HepG2 (cell line): ENCODE data around the gene IL17RB. TPM values are rescaled to one million over a fixed set of nuclear protein-coding genes. Genes with fewer than 3 reads are reported as not detected.
A peak's percentile ranks its signal among the peaks of the same experiment; 100 is the strongest.

Experiments
- ATAC-seq: fragments of 200-7000 bp; cut with Tn5 transposase; 3 replicates; pipeline ENCODE4 v1.9.1; 2020; ENCODE audit warnings: mild to moderate bottlenecking, moderate library complexity
- BruUV-seq: library from RNA; stranded (reverse); fragments of 400-500 nt; replicated peaks from 2 replicates; lab custom pipeline; 2021; lab: Mats Ljungman, UMichigan
- CTCF ChIA-PET: fragments of 300-600 bp; formaldehyde crosslinking; extraction: SDS; loops from one replicate; lab custom pipeline; 2021; ENCODE audit warnings: low total read pairs, inconsistent platforms, low intra/inter-chr PET ratio; lab: Yijun Ruan, JAX
- POLR2A ChIA-PET: fragments of 350-600 bp; sonication (Branson Sonifier 250); formaldehyde crosslinking; loops from one replicate; lab custom pipeline; 2020; ENCODE audit warnings: antibody characterized with exemption, inconsistent platforms; lab: Yijun Ruan, JAX
- DNase-seq: peaks from one replicate; pipeline ENCODE4 v3.0.0-alpha.2; 2015; ENCODE audit warnings: low spot score
- FAIRE-seq: peaks from 3 replicates; lab custom pipeline; 2011; peaks lifted over from hg19 to GRCh38; lab: Jason Lieb, UNC
- H2AFZ ChIP-seq: one replicate; pipeline ENCODE4 v1.6.1; 2011; ENCODE audit warnings: low read length, inconsistent platforms
- H3K27ac ChIP-seq: fragments of 300-600 bp; 3 replicates; pipeline ENCODE4 v1.8.0; 2011; ENCODE audit warnings: mixed run types, mild to moderate bottlenecking, mixed read lengths, low read length, inconsistent platforms; ENCODE audit not compliant: insufficient read depth; ENCODE audit errors: extremely low read length
- H3K27me3 ChIP-seq, 2 experiments: fragments of 200-600 bp in 1 of 2; 2 replicates in 1 of 2; 3 replicates in 1 of 2; pipeline versions ENCODE4 v1.6.0 to v1.8.0; 2011; ENCODE audit warnings: low read length in 2 of 2, mild to moderate bottlenecking in 2 of 2, moderate library complexity in 2 of 2, inconsistent platforms in 1 of 2; ENCODE audit not compliant: insufficient read depth in 2 of 2, control insufficient read depth in 1 of 2
- H3K36me3 ChIP-seq, 2 experiments: fragments of 200-600 bp in 1 of 2; replicated peaks in 1 of 2; 2 replicates in 1 of 2; 3 replicates in 1 of 2; pipeline versions ENCODE4 v1.5.1 to v1.8.0; 2011; ENCODE audit warnings: low read length in 2 of 2, inconsistent platforms in 1 of 2; ENCODE audit not compliant: insufficient read depth in 2 of 2, control insufficient read depth in 1 of 2
- H3K4me1 ChIP-seq: 2 replicates; pipeline ENCODE4 v1.5.1; 2012; ENCODE audit warnings: low read length, inconsistent platforms; ENCODE audit not compliant: insufficient read depth
- H3K4me2 ChIP-seq: 2 replicates; pipeline ENCODE4 v1.6.0; 2011; ENCODE audit warnings: low read depth, low read length, inconsistent platforms
- H3K4me3 ChIP-seq, 3 experiments: fragments of 200-600 bp in 1 of 3; sonication (generic), shearing (Covaris generic) in 1 of 3; replicated peaks in 1 of 3; 2 replicates each; pipeline ENCODE4 v1.5.1; 2011 to 2016; ENCODE audit warnings: low read length in 3 of 3, inconsistent platforms in 2 of 3, low read depth in 2 of 3, mild to moderate bottlenecking in 2 of 3, control low read depth in 1 of 3, mixed read lengths in 1 of 3; ENCODE audit not compliant: insufficient read depth in 1 of 3
- H3K79me2 ChIP-seq: one replicate; pipeline ENCODE4 v1.6.1; 2011; ENCODE audit warnings: low read length, inconsistent platforms; ENCODE audit not compliant: insufficient read depth
- H3K9ac ChIP-seq: 2 replicates; pipeline ENCODE4 v1.6.0; 2011; ENCODE audit warnings: mild to moderate bottlenecking, low read depth, low read length, inconsistent platforms; ENCODE audit not compliant: insufficient read depth
- H3K9me3 ChIP-seq: 2 replicates; pipeline ENCODE4 v1.5.1; 2012; ENCODE audit warnings: mild to moderate bottlenecking, low read length
- H4K20me1 ChIP-seq: 2 replicates; pipeline ENCODE4 v1.6.0; 2011; ENCODE audit warnings: inconsistent platforms, mild to moderate bottlenecking, low read length, moderate library complexity; ENCODE audit not compliant: insufficient read depth
- AGO2 ChIP-seq: fragments of 200-400 bp; formaldehyde crosslinking; optimal IDR thresholded peaks from 2 replicates; pipeline ENCODE3; 2017; ENCODE audit warnings: mild to moderate bottlenecking, low read depth, low read length, moderate library complexity
- HNRNPL ChIP-seq: fragments of 200-400 bp; formaldehyde crosslinking; IDR thresholded peaks from 2 replicates; pipeline ENCODE4 v1.6.1; 2017; ENCODE audit warnings: mild to moderate bottlenecking, low read depth, low read length
- HNRNPLL ChIP-seq: fragments of 200-400 bp; formaldehyde crosslinking; IDR thresholded peaks from 2 replicates; pipeline ENCODE4 v1.6.1; 2017; ENCODE audit warnings: mild to moderate bottlenecking, low read depth, low read length; ENCODE audit not compliant: poor library complexity, severe bottlenecking
- JARID2 ChIP-seq: sonication (generic); formaldehyde crosslinking; IDR thresholded peaks from 2 replicates; pipeline ENCODE4 v1.8.1; 2023; ENCODE audit warnings: missing genetic modification reagents, inconsistent platforms; ENCODE audit not compliant: insufficient replicate concordance
- MTA1 ChIP-seq: sonication (generic); formaldehyde crosslinking; IDR thresholded peaks from 2 replicates; pipeline ENCODE4 v1.4.0; 2020; ENCODE audit warnings: missing genetic modification reagents, mild to moderate bottlenecking, borderline replicate concordance
- NCOA1 ChIP-seq: sonication (generic); formaldehyde crosslinking; IDR thresholded peaks from 2 replicates; pipeline ENCODE4 v1.9.0; 2021; ENCODE audit warnings: missing genetic modification reagents
- NRL ChIP-seq: sonication (generic); formaldehyde crosslinking; IDR thresholded peaks from 2 replicates; pipeline ENCODE4 v1.5.0; 2020; ENCODE audit warnings: missing genetic modification reagents, mild to moderate bottlenecking, moderate library complexity, borderline replicate concordance
- POLR2G ChIP-seq: fragments of 200-400 bp; formaldehyde crosslinking; IDR thresholded peaks from 2 replicates; pipeline ENCODE4 v1.6.1; 2018; ENCODE audit warnings: mild to moderate bottlenecking, low read depth, low read length, moderate library complexity
- SOX6 ChIP-seq, 2 experiments: fragments of 450-650 bp in 1 of 2; sonication (generic) in 1 of 2; formaldehyde crosslinking in 1 of 2; IDR thresholded peaks; 2 replicates each; pipeline versions ENCODE4 v1.4.0 to v1.6.1; 2017 to 2020; ENCODE audit warnings: antibody characterized with exemption in 1 of 2, mild to moderate bottlenecking in 1 of 2, missing genetic modification reagents in 1 of 2
- TBX3 ChIP-seq: fragments of 450-650 bp; IDR thresholded peaks from 2 replicates; pipeline ENCODE4 v1.6.1; 2017; ENCODE audit warnings: antibody characterized with exemption, mild to moderate bottlenecking, inconsistent platforms, borderline replicate concordance
- TCF7L2 ChIP-seq: IDR thresholded peaks from 2 replicates; pipeline ENCODE4 v1.6.1; 2011; ENCODE audit warnings: mild to moderate bottlenecking, low read depth, low read length, moderate library complexity
- TOPORS ChIP-seq: sonication (generic); formaldehyde crosslinking; IDR thresholded peaks from 2 replicates; pipeline ENCODE4 v1.8.0; 2023; ENCODE audit warnings: mild to moderate bottlenecking, missing genetic modification reagents
- ZBTB42 ChIP-seq: sonication (generic); formaldehyde crosslinking; IDR thresholded peaks from 2 replicates; pipeline ENCODE4 v1.5.0; 2020; ENCODE audit warnings: mild to moderate bottlenecking, missing genetic modification reagents
- ZNF253 ChIP-seq: sonication (generic); formaldehyde crosslinking; IDR thresholded peaks from 2 replicates; pipeline ENCODE4 v1.8.0; 2022; ENCODE audit warnings: mild to moderate bottlenecking, missing genetic modification reagents, borderline replicate concordance
- ZNF274 ChIP-seq: sonication (generic); formaldehyde crosslinking; IDR thresholded peaks from 2 replicates; pipeline ENCODE4 v1.5.1; 2020; ENCODE audit warnings: mild to moderate bottlenecking, missing genetic modification reagents
- ZNF644 ChIP-seq: IDR thresholded peaks from 2 replicates; pipeline ENCODE4 v1.6.1; 2016; ENCODE audit warnings: low read depth
- WGBS: methylation state at CpG from one replicate; pipeline ENCODE4 v1.1.6; 2017; ENCODE audit warnings: low lambda C conversion rate; 5-methylcytosine and 5-hydroxymethylcytosine counted together
- in situ Hi-C: cut with HindIII; loops from 2 replicates; pipeline ENCODE4 v1.10.0; 2017; ENCODE audit warnings: low pct_unique_long_range_greater_than_20kb; ENCODE audit not compliant: extremely low pct_ligation_motif_present
- intact Hi-C: fragments of 100-400 bp; cut with micrococcal nuclease; formaldehyde crosslinking; loops from one replicate; pipeline ENCODE4 v1.10.0; 2022; ENCODE audit not compliant: unreplicated experiment
- polyA plus RNA-seq, 8 experiments: library from polyadenylated mRNA; depleted of rRNA in 3 of 8; stranded (reverse) in 7 of 8; unstranded in 1 of 8; fragments of >200 nt; fragmentation: Illumina TruSeq in 4 of 8; extraction: Trizol in 4 of 8; gene quantifications; 2 replicates each; pipeline versions ENCODE4 v1.2.1 to v1.2.3, GENCODE V29; 2011 to 2016; ENCODE audit warnings: low read depth in 4 of 8, missing spikeins in 1 of 8, mixed read lengths in 1 of 8; ENCODE audit not compliant: insufficient read depth in 1 of 8
- total RNA-seq, 5 experiments: library from RNA; depleted of rRNA; stranded (reverse); fragments of >200 nt; fragmentation: Illumina TruSeq; extraction: Trizol; gene quantifications; 2 replicates each; pipeline ENCODE4 v1.2.3, GENCODE V29; 2016; ENCODE audit warnings: low read depth in 1 of 5
- TF ChIP-seq, protein P1 (sequence below): sonication (generic); formaldehyde crosslinking; conservative IDR thresholded peaks from 2 replicates; pipeline ENCODE4 v1.4.0; 2020; ENCODE audit warnings: missing genetic modification reagents

IL17RB gene
- total and polyA plus RNA-seq, 2 of the 13 experiments (the other 11 are each of a cell fraction or from before 2014, with no cell fraction given): 130 to 190 TPM

DNA sequence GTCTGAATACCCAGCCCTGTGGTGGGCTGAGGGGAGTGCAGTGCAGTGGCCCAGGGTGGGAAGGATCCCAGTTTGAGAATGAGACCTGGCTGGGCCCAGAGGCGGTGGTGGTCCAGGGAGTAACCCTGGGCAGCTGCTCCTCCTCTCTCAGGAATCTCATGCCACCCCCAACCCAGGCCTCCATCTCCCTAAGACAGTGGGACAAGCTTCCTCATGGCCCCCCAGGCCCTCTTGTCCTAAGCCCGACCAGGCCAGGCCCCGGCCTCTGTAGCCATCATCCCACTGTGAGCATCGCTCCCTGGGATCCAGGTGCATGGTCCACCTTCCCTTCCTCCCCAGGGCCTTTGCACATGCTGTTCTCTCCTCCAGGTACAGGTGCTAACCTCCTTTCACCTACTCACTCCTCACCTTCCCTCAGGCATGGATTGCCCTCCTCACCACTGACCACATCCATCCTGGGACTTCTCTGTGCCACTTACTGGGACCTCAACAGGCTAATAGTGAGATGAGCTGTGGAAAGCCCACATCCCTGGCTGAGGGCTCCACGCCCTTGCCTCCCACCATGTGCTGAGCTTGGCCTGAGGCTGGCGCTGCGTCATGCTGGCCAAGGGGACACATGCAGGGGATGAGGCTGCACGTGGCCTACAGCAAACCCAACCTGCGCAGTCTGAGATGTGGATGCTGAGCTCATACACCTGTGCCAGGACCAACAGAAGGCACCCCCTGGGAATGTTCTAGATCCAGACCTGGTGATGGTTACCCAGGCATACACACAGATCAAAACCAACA, 10.1 kb upstream of the IL17RB start (continued):
- TF ChIP-seq MTA1 (peak; percentile 53; the same call in 1 of the 2 replicates), ZNF253 (0 out of 2 replicates have a peak, but pooled peaks have one; percentile 51), POLR2G (peak; percentile 2; the same call in 1 of the 2 replicates), SOX6 (IDR thresholded peaks at IDR 0.05) (no peak), SOX6 (CRISPR knock-in tag; IDR thresholded peaks at IDR 0.05) (no peak)

DNA sequence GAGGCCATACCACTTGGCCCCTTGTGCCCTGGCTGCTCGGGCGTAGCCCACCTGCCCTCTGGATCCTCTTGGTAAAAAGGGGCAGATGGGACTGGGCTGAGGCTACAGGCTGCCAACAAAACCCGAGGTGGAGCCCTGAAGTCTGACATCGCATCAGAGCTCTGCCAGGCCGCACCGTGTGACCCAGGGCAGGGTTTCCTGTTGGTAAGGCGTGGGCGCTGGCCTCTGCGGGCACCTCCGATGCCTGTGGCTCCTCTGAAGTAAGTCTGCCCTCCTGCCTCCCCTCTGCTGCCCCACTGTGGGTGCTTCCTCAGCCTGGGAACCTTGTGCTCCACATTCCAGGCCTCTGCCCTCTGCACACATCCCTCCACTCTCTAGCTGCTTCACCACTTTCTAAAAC, 9.0 kb upstream of the IL17RB start:
- ChIA-PET POLR2A (interaction anchor here (1.5 to 2.1 kb wide), 2 partner anchors 8 to 20 kb away, joined by 6 to 7 read pairs; no protein-coding TSS in a partner anchor), CTCF (no interaction called here)
- Histone ChIP-seq H3K4me3 (no peak overlapping the region; a peak in 1 of 6 replicates), H3K27ac (no peak overlapping the region), H3K27me3 (no peaks in the 10 kb centered on the region), H3K9me3 (no peaks in the 10 kb centered on the region), H3K4me2 (no peak overlapping the region), H3K9ac (no peak overlapping the region), H3K4me1 (peaks cover 94% of the 10 kb centered on the region), H3K79me2 (peaks cover 95% of the 10 kb centered on the region), H2AFZ (no peak overlapping the region), H3K36me3 (peaks cover 39 to 64% of the 10 kb centered on the region in 2 experiments), H4K20me1 (peaks cover 28% of the 10 kb centered on the region)
- 98% methylated on average over 9 of the region's 10 CpGs for WGBS
- FAIRE-seq: no peak
- TF ChIP-seq ZNF274 (no peak), AGO2 (peak; percentile 74), HNRNPL (0 out of 2 replicates have a peak, but pooled peaks have one; percentile 55), JARID2 (CRISPR knock-in tag) (no peak), NCOA1 (CRISPR knock-in tag) (no peak), ZNF644 (CRISPR knock-in tag) (no peak), TBX3 (no peak), NRL (0 out of 2 replicates have a peak, but pooled peaks have one; percentile 12), ZBTB42 (CRISPR knock-in tag) (no peak), TOPORS (no peak), TCF7L2 (no peak), HNRNPLL (no peak)
- TF ChIP-seq, protein P1, sequence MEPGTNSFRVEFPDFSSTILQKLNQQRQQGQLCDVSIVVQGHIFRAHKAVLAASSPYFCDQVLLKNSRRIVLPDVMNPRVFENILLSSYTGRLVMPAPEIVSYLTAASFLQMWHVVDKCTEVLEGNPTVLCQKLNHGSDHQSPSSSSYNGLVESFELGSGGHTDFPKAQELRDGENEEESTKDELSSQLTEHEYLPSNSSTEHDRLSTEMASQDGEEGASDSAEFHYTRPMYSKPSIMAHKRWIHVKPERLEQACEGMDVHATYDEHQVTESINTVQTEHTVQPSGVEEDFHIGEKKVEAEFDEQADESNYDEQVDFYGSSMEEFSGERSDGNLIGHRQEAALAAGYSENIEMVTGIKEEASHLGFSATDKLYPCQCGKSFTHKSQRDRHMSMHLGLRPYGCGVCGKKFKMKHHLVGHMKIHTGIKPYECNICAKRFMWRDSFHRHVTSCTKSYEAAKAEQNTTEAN (CRISPR knock-in tag): no peak
- BruUV-seq: no TSS peak
- in situ Hi-C loops (no loop called here), intact Hi-C loops (no loop called here)
- no peak for ATAC-seq
- DNase-seq: no peak
